Activated naive CD8-positive, alpha-beta T cell treated with anti-CD3 and anti-CD28 coated beads for 36 hours (primary cell): ENCODE results near the gene SETBP1. TPM values are rescaled to one million over a fixed set of nuclear protein-coding genes. Genes with fewer than 3 reads are reported as not detected.

Source experiments
- DNase-seq: peaks from one replicate; pipeline ENCODE4 v3.0.0; 2021
- H3K27ac Mint-ChIP-seq: one replicate; pipeline ENCODE4 v1.8.0; 2022; ENCODE audit warnings: mild to moderate bottlenecking, moderate library complexity, mixed read lengths
- H3K27me3 Mint-ChIP-seq: one replicate; pipeline ENCODE4 v1.8.0; 2022; ENCODE audit warnings: mild to moderate bottlenecking, mixed read lengths
- H3K36me3 Mint-ChIP-seq: one replicate; pipeline ENCODE4 v1.8.0; 2021; ENCODE audit warnings: mild to moderate bottlenecking, mixed read lengths
- H3K4me1 Mint-ChIP-seq: one replicate; pipeline ENCODE4 v1.8.0; 2021; ENCODE audit warnings: mixed read lengths
- H3K4me3 Mint-ChIP-seq: one replicate; pipeline ENCODE4 v1.8.0; 2022; ENCODE audit warnings: mild to moderate bottlenecking, moderate library complexity, mixed read lengths
- H3K9me3 Mint-ChIP-seq: one replicate; pipeline ENCODE4 v1.8.0; 2022; ENCODE audit warnings: mixed read lengths
- total RNA-seq, 2 experiments: library from RNA; stranded (reverse); gene quantifications; one replicate each; pipeline ENCODE4 v1.2.3, GENCODE V29; 2021

Gene SETBP1
- total RNA-seq, 2 experiments from 2014 or later, result 3.8 to 3.9 TPM

DNA sequence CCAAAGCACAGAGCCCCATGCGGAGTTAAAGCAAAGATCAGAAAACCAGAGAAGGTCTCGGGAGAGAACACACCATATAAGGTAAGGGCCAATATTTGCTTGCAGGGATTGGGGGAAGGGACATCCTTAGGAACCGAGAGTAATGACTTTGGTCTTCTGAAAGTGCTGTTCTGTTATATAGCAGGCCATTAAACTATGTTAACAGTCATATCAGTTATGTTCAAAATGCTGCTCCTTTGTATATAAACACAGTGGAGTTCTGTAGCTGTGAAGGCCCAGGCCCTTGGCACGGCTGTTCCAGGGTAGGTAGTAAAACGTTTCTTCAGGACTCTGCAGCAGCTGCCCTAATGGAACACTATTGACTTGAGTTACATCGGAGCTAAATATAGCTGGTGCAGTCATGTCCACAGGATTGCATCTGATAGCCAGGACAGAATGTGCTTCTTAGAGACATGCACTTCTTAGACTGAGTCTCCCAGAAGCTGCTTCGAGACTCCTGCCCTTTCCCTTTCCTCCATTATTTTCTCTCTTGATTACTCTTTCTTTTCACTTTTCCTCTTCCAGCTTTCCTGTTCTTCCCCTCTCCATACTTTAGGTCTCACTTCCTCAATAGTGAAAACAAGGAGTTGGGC lies 122.4 kb downstream of the SETBP1 start:
- peaks cover 14% of the 10 kb centered on the region for H3K36me3 Mint-ChIP-seq
- H3K4me1 Mint-ChIP-seq, result peaks cover 43% of the 10 kb centered on the region
- H3K27me3 Mint-ChIP-seq, result peaks cover 7% of the 10 kb centered on the region
- no peak overlapping the region for H3K27ac Mint-ChIP-seq
- peaks cover 6% of the 10 kb centered on the region for H3K9me3 Mint-ChIP-seq
- no peak overlapping the region for H3K4me3 Mint-ChIP-seq
- no peak for DNase-seq

DNA sequence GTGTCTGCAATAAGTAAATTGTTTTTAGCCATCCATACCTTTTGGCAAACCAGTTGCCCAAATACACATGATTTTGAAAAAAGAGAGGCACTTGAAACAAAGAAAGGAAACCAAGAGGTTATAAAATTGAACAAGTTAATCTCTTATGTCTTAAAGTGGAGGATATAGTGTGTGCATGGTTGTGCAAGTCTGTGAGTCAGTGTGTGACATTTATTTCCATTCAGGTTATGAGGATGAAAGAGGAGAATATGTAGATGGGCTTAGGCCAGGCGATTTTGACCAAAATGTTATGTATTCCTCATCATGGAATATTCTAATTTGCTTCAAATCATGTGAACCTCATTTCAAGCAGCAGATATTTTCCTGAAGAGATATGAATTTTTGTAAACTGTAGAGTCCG lies 123.3 kb downstream of the SETBP1 start:
- peaks cover 14% of the 10 kb centered on the region for H3K27me3 Mint-ChIP-seq
- H3K36me3 Mint-ChIP-seq, result peaks cover 14% of the 10 kb centered on the region
- peaks cover 38% of the 10 kb centered on the region for H3K4me1 Mint-ChIP-seq
- no peak for DNase-seq
- H3K27ac Mint-ChIP-seq, result peak overlapping the region; percentile 30
- H3K4me3 Mint-ChIP-seq, result no peak overlapping the region
- H3K9me3 Mint-ChIP-seq, result peaks cover 6% of the 10 kb centered on the region

DNA sequence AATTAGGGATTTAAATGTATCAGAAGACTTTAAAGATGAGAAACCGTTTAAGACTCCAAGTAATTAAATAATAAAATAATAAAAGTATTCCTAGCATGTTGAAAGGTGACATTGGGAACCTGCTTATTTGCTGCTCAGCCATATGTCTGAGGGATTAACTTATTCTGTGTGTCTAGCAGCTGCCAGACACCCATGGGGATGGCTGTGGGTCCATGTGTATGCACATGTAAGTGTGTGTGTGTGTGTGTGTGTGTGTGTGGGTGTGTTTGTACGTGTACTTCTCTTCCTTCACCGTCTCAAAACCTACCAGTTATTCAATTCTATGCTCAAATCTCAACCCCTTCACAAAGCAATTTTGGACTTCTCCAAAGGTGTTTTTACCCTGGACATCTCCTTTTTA lies 124.5 kb downstream of the SETBP1 start:
- H3K27ac Mint-ChIP-seq, result no peak overlapping the region

DNA sequence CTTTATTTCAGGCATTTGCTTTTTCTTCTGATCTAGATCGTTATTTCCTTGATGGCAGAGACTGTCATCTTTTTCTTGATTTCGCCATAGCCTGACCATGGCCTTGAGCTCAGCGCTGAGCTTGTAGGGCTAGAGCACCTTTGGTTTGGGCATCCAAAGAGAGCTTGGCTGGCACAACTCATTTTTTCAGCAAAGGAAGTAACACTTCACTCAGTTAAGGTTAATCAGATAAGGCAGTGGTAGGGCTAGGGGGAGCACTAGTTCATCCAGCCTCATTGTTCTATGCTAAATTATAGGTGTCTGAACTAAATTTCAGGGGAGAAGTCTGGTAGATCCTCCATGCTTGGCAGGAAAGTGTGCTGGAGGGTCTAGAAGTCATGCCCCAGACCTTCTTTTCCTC lies 125.0 kb downstream of the SETBP1 start:
- Mint-ChIP-seq H3K4me1 (peaks cover 23% of the 10 kb centered on the region), H3K4me3 (no peak overlapping the region), H3K27me3 (peaks cover 15% of the 10 kb centered on the region), H3K27ac (no peak overlapping the region), H3K36me3 (peaks cover 9% of the 10 kb centered on the region), H3K9me3 (peaks cover under 1% of the 10 kb centered on the region)
- no peak for DNase-seq

More for the DNA sequence above, 124.5 kb downstream of the SETBP1 start:
- Mint-ChIP-seq H3K36me3 (peaks cover 13% of the 10 kb centered on the region), H3K27me3 (peaks cover 19% of the 10 kb centered on the region), H3K4me3 (no peak overlapping the region), H3K9me3 (peaks cover 5% of the 10 kb centered on the region), H3K4me1 (peaks cover 27% of the 10 kb centered on the region)
- DNase-seq, result no peak

DNA sequence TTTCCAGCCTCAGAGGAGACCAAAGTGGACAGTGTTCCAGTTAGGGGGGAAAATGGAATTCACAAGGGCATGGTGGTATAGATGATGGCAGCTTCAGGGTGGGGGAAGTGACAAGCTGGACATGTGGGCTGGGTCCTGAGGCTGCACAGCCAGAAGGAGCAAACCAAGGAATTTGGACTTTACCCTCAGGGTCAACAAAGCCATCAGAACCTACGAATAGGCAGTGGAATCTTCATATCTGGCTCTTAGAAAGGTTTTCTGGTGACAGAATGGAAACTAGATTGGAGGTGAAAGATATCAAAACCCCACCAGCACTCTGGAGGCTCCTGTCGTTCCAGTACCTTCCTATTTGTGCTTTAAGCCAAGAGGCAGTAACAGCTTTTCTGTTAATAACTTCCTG lies 127.1 kb downstream of the SETBP1 start:
- Mint-ChIP-seq H3K27ac (no peak overlapping the region), H3K9me3 (no peaks in the 10 kb centered on the region), H3K4me1 (peaks cover 21% of the 10 kb centered on the region), H3K27me3 (peaks cover 20% of the 10 kb centered on the region), H3K4me3 (no peak overlapping the region), H3K36me3 (peaks cover 3% of the 10 kb centered on the region)
- DNase-seq, result no peak

DNA sequence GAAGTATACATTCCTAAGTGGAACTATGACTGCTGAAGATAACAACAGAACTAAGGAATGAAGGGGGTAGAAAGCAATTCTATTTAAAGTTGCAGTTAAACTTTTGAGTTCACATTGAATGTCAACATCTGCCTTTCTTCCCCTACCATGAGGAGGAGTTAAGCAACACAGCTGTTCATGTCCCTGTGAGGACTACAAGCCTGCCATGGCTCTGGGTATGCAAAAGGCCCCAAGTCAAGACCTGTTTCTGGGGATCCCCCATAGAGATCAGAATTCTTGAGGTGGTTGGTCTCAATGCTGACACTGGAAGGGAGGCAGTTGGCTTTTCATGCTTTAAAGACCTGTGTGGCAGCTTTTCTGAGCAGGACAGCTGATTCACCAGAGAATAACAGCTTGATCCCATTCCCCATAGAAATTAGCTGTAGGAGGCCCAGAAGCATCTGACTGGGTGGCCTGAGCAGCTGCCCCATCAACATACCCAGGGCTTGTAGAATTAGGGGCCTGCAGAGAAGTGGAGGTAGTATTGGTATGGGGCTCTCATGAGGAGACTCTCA lies 131.0 kb downstream of the SETBP1 start:
- no peaks in the 10 kb centered on the region for H3K9me3 Mint-ChIP-seq
- H3K36me3 Mint-ChIP-seq, result no peaks in the 10 kb centered on the region
- H3K4me3 Mint-ChIP-seq, result no peak overlapping the region
- H3K27me3 Mint-ChIP-seq, result peaks cover 20% of the 10 kb centered on the region
- DNase-seq, result no peak
- no peak overlapping the region for H3K27ac Mint-ChIP-seq
- H3K4me1 Mint-ChIP-seq, result peaks cover 2% of the 10 kb centered on the region

DNA sequence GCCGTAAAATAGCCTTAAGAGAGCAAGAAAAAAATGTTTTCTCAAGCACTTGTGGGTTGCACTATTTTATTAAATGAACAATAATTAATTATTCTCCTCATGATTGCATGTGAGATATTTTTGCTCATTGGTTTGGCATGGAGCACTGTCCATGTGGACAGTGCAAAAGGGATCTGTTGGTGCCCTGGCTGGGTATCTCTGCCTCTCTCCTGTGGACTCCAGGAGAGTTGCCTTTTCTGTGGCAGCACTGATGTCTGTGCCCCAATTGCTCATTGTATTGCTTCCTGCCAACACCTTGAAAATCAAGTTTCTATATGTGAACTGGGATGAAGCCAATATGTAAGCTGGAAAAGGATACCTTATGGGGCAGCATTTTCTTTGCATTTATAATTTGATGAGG lies 131.7 kb downstream of the SETBP1 start:
- Mint-ChIP-seq H3K27ac (no peak overlapping the region), H3K36me3 (no peaks in the 10 kb centered on the region), H3K4me1 (peaks cover 2% of the 10 kb centered on the region), H3K4me3 (no peak overlapping the region), H3K27me3 (peaks cover 17% of the 10 kb centered on the region), H3K9me3 (no peaks in the 10 kb centered on the region)
- no peak for DNase-seq

DNA sequence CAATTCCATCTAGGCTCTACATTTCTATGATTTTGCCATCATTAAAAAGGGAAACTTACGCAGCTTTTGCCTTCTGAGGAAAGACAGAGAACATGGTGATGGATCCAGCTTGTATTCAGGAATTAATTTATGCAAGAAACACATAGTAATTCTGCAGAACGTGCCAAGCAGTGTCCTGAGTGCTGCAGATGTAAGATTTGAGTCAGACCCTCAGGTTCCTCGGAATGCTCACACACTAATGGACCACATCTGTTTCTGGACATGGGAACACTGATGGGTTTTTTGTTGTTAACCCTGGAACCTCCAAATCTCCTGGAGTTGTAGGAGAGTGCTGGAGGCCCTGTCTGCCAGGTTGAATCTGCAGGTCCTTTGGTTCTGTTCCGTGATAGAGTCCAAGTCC lies 132.9 kb downstream of the SETBP1 start:
- no peaks in the 10 kb centered on the region for H3K36me3 Mint-ChIP-seq
- peaks cover under 1% of the 10 kb centered on the region for H3K4me1 Mint-ChIP-seq
- H3K27me3 Mint-ChIP-seq, result peaks cover 12% of the 10 kb centered on the region
- no peak overlapping the region for H3K27ac Mint-ChIP-seq
- peaks cover under 1% of the 10 kb centered on the region for H3K9me3 Mint-ChIP-seq
- no peak for DNase-seq
- no peak overlapping the region for H3K4me3 Mint-ChIP-seq

DNA sequence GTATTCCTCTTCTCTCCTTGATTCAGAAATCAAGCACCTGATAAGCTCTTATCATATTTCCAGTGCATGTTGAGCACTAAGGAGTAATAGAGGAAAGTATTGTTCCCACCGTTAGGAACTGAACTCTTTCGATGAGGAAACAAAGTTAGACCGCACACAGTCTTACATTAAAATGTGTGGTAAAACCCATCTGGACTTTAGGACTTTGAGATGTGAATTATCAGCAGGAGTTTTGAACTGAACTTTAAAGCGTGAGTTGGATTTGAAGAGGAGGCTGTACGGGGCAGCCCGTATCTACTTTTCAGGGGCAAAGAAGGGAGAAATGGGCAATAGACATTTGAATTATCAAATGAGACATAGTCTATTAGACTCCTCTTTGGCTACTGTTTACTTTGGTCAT lies 134.4 kb downstream of the SETBP1 start:
- H3K36me3 Mint-ChIP-seq, result no peaks in the 10 kb centered on the region
- no peak overlapping the region for H3K27ac Mint-ChIP-seq
- H3K27me3 Mint-ChIP-seq, result peaks cover 5% of the 10 kb centered on the region
- peaks cover 9% of the 10 kb centered on the region for H3K4me1 Mint-ChIP-seq
- H3K4me3 Mint-ChIP-seq, result no peak overlapping the region
- no peak for DNase-seq
- H3K9me3 Mint-ChIP-seq, result peaks cover 1% of the 10 kb centered on the region

DNA sequence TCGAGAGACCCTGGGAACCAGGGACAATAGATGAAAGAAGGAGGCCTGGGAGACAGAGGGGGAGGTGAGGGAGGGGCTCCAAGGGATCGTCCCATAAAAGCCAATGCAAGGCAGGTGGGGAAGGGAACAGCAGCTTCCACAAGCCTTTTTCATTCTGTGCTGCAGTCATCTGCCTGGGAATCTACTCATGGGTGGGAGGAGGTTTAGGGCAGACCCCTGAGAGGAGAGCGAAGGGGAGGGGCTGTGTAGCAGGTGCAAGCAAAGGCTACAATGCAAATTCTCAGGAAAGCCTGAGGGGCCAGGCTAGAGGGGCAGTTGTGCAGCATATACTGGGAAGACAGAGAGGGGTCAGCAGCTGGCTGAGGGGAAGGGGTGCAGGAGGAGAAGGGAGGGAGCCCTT lies 135.4 kb downstream of the SETBP1 start:
- H3K4me3 Mint-ChIP-seq, result no peak overlapping the region
- H3K27me3 Mint-ChIP-seq, result peaks cover 5% of the 10 kb centered on the region
- peaks cover 1% of the 10 kb centered on the region for H3K9me3 Mint-ChIP-seq
- no peak overlapping the region for H3K27ac Mint-ChIP-seq
- no peak for DNase-seq
- no peaks in the 10 kb centered on the region for H3K36me3 Mint-ChIP-seq
- H3K4me1 Mint-ChIP-seq, result peaks cover 9% of the 10 kb centered on the region

DNA sequence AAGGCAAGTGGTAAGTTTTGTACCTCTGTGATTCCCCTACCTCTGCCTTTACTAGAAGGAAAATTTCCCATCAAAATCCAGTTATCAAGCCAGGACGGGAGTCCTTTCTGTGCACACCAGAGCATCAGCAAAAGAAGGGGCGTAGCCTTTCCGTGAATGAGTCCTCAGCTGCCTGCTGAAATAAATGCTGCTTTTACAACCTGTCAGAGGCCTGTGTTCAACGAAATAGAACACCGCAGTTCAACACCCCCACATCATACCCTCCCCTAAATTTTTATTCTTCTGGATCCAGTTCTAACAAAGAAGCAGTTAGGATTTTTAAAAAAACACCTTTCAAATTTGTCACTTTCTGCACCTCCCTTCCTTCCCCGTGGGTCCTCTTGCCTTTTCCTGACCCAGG lies 135.8 kb downstream of the SETBP1 start:
- no peak overlapping the region for H3K4me3 Mint-ChIP-seq
- no peak overlapping the region for H3K27ac Mint-ChIP-seq
- peaks cover 5% of the 10 kb centered on the region for H3K27me3 Mint-ChIP-seq
- no peak for DNase-seq
- no peaks in the 10 kb centered on the region for H3K36me3 Mint-ChIP-seq
- H3K4me1 Mint-ChIP-seq, result peaks cover 9% of the 10 kb centered on the region
- H3K9me3 Mint-ChIP-seq, result peaks cover 1% of the 10 kb centered on the region

DNA sequence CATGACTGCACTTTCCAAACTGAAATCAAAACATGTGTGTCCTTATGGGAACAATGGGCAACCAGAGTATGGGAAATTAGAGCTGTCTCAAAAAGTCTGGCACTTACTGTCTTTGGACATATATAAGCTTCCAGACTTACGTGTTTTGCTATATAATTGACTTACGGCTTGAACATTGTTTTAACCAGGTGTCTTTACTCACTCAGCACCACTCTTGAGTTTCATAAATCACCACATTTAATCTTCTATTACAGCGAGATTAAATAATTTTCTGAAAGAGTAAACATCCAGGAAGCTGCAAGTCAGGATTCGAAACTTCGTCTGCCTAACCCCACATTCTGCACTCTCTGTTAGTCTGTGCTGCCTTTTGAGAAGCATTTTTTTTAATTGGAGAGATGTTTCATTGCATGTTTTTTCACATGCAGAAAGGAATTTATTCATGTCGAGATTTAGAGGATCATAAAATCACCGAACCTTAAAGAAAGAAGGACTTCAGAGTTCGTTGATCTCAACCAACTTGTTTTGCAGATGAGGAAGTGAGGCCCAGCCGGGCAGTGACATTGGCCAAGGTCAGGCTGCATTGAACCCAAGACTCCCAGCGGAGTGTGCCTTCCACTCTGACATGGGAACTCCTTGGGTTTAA lies 137.3 kb downstream of the SETBP1 start:
- H3K27ac Mint-ChIP-seq, result no peak overlapping the region
- peaks cover 11% of the 10 kb centered on the region for H3K27me3 Mint-ChIP-seq
- no peaks in the 10 kb centered on the region for H3K36me3 Mint-ChIP-seq
- H3K9me3 Mint-ChIP-seq, result peaks cover 1% of the 10 kb centered on the region
- no peak for DNase-seq
- peaks cover 9% of the 10 kb centered on the region for H3K4me1 Mint-ChIP-seq
- H3K4me3 Mint-ChIP-seq, result no peak overlapping the region

DNA sequence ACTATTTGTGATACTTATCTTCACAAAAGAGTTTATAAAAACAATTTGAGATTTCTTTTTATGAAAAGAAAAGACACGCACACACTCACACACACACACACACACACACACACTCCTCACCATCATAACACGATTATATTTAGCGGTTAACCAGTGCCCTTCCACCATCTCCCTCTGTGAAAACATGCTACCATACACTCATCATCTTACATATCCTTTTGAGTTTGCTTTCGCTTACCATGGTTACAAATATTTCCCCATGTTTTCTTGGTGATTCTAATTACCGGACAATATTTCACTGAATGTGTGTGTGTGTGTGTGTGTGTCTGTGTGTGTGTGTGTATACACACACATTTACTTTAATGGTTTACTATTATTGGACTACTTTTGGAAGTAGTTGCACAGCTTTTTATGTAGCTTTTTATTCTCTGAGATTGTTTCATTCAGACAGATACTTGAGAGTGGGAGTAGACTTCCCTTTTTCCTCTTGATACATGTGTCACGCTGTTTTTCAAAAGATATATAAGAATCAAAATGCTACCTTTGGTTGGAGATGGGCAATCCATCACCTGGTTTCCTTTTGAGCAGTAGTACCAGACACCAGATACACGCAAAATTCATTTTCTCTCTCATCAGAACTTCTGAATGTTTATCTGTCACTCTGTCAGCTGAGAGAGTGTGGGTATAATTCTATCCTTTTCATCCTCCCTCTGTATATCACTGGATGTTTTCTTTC lies 138.1 kb downstream of the SETBP1 start:
- no peak for DNase-seq
- peaks cover 1% of the 10 kb centered on the region for H3K9me3 Mint-ChIP-seq
- H3K4me3 Mint-ChIP-seq, result no peak overlapping the region
- no peak overlapping the region for H3K27ac Mint-ChIP-seq
- H3K4me1 Mint-ChIP-seq, result peaks cover 11% of the 10 kb centered on the region
- peaks cover 13% of the 10 kb centered on the region for H3K27me3 Mint-ChIP-seq
- H3K36me3 Mint-ChIP-seq, result no peaks in the 10 kb centered on the region

DNA sequence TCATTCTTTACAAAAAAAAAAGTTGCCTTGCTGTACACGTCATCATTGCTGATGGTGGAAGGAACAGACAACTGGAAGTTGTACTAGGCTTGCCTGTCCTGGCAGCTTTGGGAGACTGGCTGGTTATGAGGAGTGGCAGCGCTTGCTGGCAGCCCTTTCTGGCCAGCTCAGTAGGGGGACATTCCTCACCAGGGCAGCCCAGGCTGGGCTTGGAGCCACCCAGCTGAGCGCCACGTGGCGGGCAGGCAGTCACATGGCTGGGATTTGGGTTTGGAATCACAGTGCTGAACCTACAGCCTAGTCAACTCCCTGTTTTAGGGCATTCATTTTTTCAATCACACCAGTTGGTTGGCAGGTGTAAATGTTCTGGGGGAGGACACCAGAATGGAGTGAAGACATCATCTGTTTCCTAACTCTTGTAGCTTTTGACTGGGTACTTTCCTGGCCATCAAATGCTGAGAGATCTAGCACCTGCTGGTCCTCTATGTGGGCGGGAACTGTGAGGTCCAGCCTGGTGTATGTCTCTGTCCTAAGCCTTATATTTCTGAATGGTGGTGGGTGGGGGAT lies 139.3 kb downstream of the SETBP1 start:
- H3K4me1 Mint-ChIP-seq, result peaks cover 14% of the 10 kb centered on the region
- no peak for DNase-seq
- peaks cover 1% of the 10 kb centered on the region for H3K9me3 Mint-ChIP-seq
- H3K4me3 Mint-ChIP-seq, result no peak overlapping the region
- peaks cover 23% of the 10 kb centered on the region for H3K27me3 Mint-ChIP-seq
- H3K27ac Mint-ChIP-seq, result no peak overlapping the region
- H3K36me3 Mint-ChIP-seq, result no peaks in the 10 kb centered on the region

DNA sequence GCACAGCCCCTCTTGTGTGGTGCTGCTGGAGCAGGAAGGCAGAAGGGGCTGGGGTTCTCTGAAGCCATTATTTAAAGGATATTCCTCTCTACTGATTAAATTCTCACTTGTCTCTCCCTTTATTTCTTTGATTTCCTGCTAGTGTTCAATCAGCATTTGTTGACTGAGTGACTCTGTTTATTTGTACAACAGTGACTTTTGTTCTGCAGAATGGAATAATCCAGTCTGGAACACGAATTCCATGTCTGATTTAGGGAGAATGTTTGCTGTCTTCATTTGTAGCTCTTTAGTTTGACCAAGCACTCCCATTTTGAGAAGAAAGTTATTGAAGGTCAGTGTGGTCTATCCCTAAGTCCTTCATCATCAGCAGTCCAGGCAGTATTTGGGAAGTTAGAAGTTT lies 141.2 kb downstream of the SETBP1 start:
- H3K4me3 Mint-ChIP-seq, result no peak overlapping the region
- DNase-seq, result no peak
- peaks cover 14% of the 10 kb centered on the region for H3K4me1 Mint-ChIP-seq
- H3K9me3 Mint-ChIP-seq, result peaks cover 1% of the 10 kb centered on the region
- no peak overlapping the region for H3K27ac Mint-ChIP-seq
- H3K36me3 Mint-ChIP-seq, result no peaks in the 10 kb centered on the region
- H3K27me3 Mint-ChIP-seq, result peaks cover 30% of the 10 kb centered on the region
